HG03139 (cell line): ENCODE data around the gene SLC15A2.
"Not testable (repeated sequence)": the region's sequence is repeated elsewhere in the genome, so short reads cannot be mapped to it uniquely, and the experiment has no call there.

Source experiments
- ATAC-seq: cut with Tn5 transposase; IDR thresholded peaks from one replicate; pipeline ENCODE4 v1.9.1; 2021; ENCODE audit not compliant: unreplicated experiment

The SLC15A2 gene

GRCh38 chr3:121894301-121894990 lies at the start of gene SLC15A2:
Gene SLC15A2 (plus strand): TSS chr3:121894401. CDS start chr3:121894477, 76 bp downstream.
- no peak for ATAC-seq

DNA sequence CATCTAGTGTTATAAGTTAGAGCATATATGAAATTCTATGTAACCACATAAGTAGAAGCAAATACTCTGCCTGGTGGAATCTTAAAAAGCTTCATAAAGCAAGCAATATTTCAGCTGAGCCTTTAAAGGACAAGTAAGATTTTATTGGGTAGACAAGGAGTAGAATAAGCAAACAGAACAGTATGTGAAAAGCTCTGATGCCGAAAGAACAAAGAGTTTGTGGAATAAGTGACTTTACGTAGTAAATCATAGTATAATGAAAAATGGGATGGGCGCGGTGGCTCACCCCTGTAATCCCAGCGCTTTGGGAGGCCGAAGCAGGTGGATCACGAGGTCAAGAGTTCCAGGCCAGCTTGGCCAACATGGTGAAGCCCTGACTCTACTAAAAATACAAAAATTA lies 49.3 kb upstream of the SLC15A2 start:
- no peak for ATAC-seq

DNA sequence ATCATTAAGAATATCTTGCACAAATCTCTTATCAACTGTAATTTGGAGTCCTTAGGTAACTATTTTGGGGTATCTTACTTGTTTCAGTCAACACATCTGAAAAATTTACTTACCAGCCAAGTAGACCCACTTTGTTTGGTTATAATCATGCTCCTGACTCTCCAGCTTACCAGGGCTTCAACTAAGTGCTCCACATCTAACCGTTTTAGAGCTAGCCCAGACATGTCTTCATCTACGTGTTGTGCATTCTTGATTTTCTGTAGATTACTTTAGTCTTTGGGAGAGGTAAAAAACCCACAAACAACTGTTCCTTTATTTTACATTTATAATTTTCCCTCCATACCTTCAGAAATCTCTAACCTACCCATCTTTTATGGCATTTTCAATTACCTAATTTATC lies 41.9 kb upstream of the SLC15A2 start:
- no peak for ATAC-seq

- no peak for ATAC-seq
Measured at GRCh38 chr3:121855555-121855954, 38.6 kb upstream of the SLC15A2 start.

GRCh38 chr3:121857778-121858177 lies 36.4 kb upstream of the SLC15A2 start:
- not testable (repeated sequence) for ATAC-seq

GRCh38 chr3:121863247-121863646 lies 31.0 kb upstream of the SLC15A2 start:
- ATAC-seq: not testable (repeated sequence)

- ATAC-seq: no peak
Measured at GRCh38 chr3:121863801-121864200, 30.4 kb upstream of the SLC15A2 start.

DNA sequence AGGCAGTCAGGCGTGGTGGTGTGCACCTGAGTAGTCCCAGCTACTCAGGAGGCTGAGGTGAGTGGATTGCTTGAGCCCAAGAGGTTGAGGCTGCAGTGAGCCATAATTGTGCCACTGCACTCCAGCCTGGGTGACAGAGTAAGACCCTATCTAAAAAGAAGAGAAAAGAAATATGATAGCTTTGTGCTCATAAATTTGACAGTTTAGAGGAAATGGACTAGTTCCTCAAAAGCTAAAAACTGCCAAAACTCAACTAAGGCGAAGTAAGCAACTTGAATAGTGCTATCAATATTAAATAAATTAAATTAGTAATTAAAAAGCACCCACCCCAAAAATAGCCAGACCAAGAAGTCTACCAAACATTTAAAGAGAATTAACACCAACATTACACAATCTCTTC lies 24.5 kb upstream of the SLC15A2 start:
- no peak for ATAC-seq

GRCh38 chr3:121870717-121871116 lies 23.5 kb upstream of the SLC15A2 start:
- no peak for ATAC-seq

- ATAC-seq: no peak
Measured at GRCh38 chr3:121871430-121871829, 22.8 kb upstream of the SLC15A2 start.

- ATAC-seq: no peak
Measured at GRCh38 chr3:121878411-121878810, 15.8 kb upstream of the SLC15A2 start.

DNA sequence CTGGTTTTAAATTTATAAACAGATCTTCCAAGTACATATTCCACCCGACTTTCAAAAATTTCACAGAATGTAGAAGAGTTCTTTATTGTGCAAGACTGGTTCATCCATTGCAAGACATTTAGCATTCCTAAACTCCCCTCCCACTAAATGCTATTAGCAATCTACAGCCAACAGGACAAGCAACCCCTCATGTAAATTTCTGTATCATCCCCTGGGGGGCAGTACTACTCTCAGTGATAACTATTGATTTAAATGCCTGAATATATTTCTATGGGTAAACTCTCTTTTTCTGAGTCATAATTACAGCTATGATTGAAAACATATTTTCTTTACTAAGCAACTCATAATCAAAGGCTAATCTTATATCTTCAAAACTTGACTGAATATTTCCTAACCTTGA lies 10.7 kb upstream of the SLC15A2 start:
- no peak for ATAC-seq

DNA sequence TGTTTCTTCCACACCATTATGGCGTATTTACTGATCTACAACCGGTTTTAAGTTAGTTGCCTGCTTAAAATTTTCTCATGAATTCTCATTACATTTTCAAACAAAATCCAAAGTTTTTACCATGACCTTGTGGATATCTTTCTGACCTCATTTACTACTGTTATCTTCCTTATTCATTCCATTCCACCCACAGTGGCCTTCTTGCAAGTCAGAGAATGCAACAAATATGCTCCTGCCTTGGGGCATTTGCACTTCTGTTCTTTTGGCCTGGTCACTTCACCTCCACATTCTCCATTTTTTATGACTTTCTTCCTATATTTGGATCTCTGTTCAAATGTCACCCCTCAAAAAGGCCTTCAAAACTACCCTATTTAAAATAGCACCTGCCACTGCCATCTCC lies 8.8 kb upstream of the SLC15A2 start:
- no peak for ATAC-seq

DNA sequence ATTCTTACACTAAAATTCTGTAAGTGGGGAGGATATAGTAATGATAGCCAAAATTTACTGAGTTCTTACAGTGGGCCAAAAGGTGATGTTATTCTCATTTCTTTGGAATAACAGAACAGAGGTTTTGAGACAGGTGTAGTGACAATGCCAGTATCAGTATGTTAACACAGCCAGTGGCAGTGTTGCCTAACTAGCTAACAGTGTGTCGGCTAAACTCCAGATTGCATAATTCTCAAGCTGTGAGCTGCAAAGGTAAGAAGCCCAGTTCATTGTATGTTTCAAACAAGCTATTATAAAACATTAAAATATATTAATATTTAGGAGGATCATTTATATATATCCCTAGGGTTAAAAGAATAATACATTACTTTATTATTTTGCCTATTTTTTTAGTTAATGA lies 920 bp downstream of the SLC15A2 start:
- no peak for ATAC-seq

- no peak for ATAC-seq
Measured at GRCh38 chr3:121895736-121896135, 1.5 kb downstream of the SLC15A2 start.

DNA sequence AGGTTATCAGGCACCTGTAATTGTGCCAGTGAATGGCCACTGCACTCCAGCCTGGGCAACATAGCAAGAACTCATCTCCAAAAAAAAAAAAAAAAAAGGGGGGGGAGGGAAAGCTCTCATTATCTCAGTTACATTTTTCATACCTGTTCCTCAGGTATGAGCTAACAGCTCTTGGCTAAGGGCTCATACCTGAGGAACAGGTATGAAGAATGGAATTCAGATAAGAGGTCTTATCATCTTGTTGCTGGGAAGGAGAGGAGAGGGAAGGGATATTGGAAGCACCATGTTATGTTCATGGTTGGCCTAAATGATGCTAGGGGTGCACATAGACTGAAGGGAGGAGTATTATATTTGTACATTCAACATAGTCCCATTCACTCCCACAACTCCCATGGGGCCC lies 2.6 kb downstream of the SLC15A2 start:
- ATAC-seq: no peak

- no peak for ATAC-seq
Measured at GRCh38 chr3:121897296-121897695, 3.1 kb downstream of the SLC15A2 start.

- no peak for ATAC-seq
Measured at GRCh38 chr3:121913305-121913990, 19.2 kb downstream of the SLC15A2 start.

DNA sequence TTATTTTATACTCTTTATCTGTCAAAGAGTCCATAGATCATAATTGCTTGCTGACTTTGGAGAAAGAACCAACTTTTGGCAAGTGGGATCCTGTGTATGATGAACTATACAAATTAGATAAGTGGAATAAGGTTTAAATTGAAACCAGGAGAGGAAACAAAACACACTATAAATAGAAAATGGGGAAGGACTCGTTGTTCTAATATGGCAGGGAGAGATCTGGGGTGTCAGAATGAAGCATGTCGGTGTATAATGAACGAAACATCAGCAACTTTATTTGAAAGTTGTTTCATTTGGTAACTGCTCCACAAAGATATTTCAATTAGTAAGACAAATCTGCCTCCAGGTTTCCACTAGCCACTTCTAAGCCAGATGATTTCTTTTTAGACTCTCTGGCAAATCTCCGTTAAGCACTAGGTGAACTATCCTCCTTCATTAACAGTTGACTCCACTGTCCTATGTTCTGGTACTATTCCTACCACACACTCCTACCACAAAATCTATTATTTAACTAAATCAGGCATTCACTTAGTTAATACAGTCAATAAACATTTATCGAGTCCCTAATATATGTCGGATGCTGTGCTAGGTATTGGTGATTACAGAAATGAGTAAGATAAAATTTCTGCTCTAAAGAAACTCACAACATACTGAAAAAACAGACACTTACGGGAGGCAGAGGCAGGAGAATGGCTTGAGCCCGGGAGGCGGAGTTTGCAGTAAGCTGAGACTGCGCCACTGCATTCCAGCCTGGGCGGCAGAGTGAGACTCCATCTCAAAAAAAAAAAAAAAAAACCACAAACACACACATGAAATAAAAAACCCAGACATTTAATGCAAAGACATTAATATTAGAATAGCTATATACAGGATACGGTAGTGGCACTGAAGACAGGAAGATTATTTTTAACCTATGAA lies 20.1 kb downstream of the SLC15A2 start:
- ATAC-seq: no peak

- no peak for ATAC-seq
Measured at GRCh38 chr3:121916189-121916588, 22.0 kb downstream of the SLC15A2 start.

GRCh38 chr3:121918779-121919483 lies 24.7 kb downstream of the SLC15A2 start:
- ATAC-seq: no peak
